Cerebellar cortex (tissue), 1 donor: ENCODE data around the gene MSANTD7.
"Not testable (repeated sequence)": the region's sequence is repeated elsewhere in the genome, so short reads cannot be mapped to it uniquely, and the experiment has no call there.

ENCODE experiments used
- DNase-seq: peaks from one replicate; pipeline ENCODE4 v3.0.0-alpha.2; 2015; ENCODE audit warnings: low spot score

The MSANTD7 gene

DNA sequence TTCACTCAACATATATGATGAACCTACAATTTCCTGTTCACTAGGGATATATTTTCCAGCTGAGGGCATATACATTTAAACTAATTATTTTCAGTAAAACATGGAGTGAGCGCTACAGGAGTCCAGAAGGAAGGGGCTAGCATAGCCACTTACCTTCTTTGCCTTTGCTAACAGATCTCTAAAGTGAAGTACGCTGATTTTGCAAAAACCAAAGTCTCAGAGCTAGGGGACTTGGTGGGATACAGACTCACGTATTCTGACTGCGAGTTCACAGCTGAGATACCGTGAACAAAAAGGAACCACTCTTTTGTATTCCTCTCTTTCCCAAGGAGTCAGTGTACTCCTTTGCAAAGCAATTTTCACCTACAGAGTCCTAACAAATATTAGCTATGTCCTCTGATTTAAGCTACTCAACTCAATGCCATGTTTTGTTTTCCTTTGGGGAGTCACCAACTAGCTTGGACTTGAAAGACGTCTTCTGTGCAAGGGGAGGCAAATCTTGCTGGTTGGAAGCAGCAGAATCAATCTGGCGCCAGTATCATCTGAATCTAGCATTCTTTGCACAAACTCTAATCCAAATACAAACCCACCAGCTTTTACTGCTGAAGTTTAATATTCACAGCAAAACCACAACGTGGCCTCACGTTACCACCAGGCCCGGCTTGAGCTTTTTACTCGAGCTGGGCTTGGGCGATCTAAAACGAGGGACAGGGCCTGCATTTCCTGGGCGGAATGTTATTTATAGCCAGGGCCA, 926 bp upstream of the MSANTD7 start:
- no peak for DNase-seq

- no peak for DNase-seq
These were observed 637 bp downstream of the MSANTD7 start for GRCh38 chr10:14838582-14839304.

GRCh38 chr10:14839305-14839695, 1.2 kb downstream of the MSANTD7 start:
- DNase-seq: no peak

GRCh38 chr10:14840178-14840577, 2.1 kb downstream of the MSANTD7 start:
- DNase-seq: no peak

DNA sequence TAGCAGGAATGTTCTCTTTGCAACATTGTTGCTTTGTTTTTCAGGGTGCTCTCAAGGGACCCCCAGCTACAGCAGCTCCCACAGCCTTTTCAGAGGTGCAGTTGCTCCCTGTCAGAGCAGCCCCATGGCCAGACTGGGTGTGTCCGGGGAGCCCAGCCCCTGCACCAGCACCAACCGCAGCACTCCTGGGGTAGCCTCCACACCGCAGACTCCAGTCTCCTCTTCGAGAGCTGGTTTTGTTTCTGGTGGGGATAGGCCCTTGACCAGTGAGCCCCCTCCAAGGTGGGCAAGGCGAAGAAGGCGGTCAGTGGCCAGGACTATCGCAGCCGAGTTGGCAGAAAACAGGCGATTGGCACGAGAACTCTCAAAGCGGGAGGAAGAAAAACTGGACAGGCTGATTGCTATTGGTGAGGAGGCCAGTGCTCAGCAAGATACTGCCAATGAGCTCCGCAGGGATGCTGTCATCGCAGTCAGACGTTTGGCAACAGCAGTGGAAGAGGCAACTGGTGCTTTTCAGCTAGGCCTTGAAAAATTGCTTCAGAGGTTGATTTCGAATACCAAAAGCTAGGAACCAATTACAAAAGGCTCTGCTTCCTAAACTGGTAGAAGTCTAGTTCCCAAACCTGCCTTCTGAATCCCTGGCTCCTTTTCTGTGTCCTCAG, 5.4 kb downstream of the MSANTD7 start:
- DNase-seq: peak; percentile 85

- DNase-seq: no peak
These were observed 6.8 kb downstream of the MSANTD7 start for GRCh38 chr10:14844948-14845347.

GRCh38 chr10:14852236-14852635, 14.1 kb downstream of the MSANTD7 start:
- no peak for DNase-seq

- no peak for DNase-seq
These were observed 17.3 kb downstream of the MSANTD7 start for GRCh38 chr10:14855453-14855852.

GRCh38 chr10:14858338-14858960, 20.3 kb downstream of the MSANTD7 start:
- no peak for DNase-seq

DNA sequence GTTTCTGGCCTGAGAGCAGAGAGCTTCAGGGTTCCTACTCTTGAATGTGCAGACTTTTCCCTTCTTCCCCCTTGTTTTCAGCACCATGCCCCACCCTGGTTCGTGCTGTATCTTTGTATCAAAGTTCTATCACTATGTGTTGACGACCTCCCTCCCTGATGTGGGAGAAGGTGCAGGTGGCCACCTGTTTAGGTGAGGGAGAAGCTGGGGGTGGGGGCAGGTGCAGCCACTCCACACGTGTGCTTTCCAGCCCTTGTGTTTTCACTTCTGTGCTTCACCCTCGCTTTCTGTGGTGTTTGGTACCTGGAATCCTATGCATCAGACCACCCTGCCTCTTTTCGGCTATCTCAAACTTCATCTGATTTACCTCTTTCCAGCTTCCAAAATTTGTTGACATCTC, 20.9 kb downstream of the MSANTD7 start:
- DNase-seq: no peak

DNA sequence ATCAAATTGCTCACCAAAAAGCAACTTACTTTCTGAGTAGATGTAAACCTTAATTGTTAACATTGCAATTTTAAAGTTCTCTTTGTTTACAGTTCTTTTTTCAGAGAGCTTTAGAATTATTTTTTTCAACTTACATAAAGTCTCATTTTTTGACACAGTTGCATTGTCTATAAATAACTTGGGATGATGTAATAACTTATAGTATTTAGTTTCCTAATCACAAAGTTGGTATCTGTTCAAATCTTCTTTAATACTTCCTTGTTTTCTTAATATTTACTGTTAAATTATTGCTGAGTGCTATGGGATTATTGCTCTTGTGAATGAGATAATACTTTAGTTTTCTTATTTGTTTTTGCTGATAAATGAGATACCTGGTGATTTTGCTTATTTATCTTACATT, 21.7 kb downstream of the MSANTD7 start:
- DNase-seq: no peak

- no peak for DNase-seq
These were observed 22.7 kb downstream of the MSANTD7 start for GRCh38 chr10:14860791-14861190.

- not testable (repeated sequence) for DNase-seq
These were observed 26.4 kb downstream of the MSANTD7 start for GRCh38 chr10:14864466-14864865.

- DNase-seq: not testable (repeated sequence)
These were observed 26.8 kb downstream of the MSANTD7 start for GRCh38 chr10:14864871-14865270.

- DNase-seq: no peak
These were observed 35.1 kb downstream of the MSANTD7 start for GRCh38 chr10:14873090-14873760.

DNA sequence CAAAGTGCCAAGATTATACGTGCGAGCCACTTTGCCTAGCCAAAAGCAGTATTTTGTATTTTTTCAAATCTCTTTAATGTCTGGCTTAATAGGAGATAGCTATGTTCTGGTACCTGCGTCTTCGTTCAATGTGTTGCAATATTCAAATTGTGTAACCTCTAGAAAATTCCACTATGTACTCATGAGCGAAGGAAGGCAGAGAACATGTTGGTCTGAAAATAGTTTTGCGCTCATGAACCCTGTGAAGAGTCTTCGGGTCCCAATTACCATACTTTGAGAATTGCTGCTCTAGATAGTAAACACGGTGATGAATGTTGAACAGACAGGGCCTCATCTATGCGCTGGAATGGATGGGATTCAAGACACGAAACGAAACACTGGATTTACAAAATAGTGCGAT, 37.8 kb downstream of the MSANTD7 start:
- no peak for DNase-seq

GRCh38 chr10:14876764-14877163, 38.7 kb downstream of the MSANTD7 start:
- DNase-seq: peak; percentile 30

- peak; percentile 94 for DNase-seq
These were observed 40.4 kb downstream of the MSANTD7 start, which contains the start of gene SUV39H2 for GRCh38 chr10:14878266-14879123. TSS of gene SUV39H2 (plus strand) at chr10:14878866. CDS start at chr10:14878889, 23 bp downstream.

- peak; percentile 12 for DNase-seq
These were observed 41.2 kb downstream of the MSANTD7 start for GRCh38 chr10:14879124-14879927.

- DNase-seq: no peak
These were observed 41.8 kb downstream of the MSANTD7 start for GRCh38 chr10:14879928-14880193.
